Body of pancreas (tissue), 4 donors: ENCODE data around the gene THSD7B.

Experiments
- CTCF ChIP-seq, 7 experiments: fragments of 450-650 bp in 4 of 7; fragments of 200-600 bp in 3 of 7; sonication (generic) in 3 of 7; IDR thresholded peaks; one replicate each; pipeline ENCODE4 v1.5.1; 2016 to 2019; ENCODE audit warnings: antibody characterized with exemption in 7 of 7
- POLR2A ChIP-seq, 3 donors: fragments of 450-650 bp; IDR thresholded peaks; one replicate each; pipeline ENCODE4 v1.6.1; 2016; ENCODE audit warnings: antibody characterized with exemption in 3 of 3, mild to moderate bottlenecking in 2 of 3

GRCh38 chr2:137133225-137133624 is 367.9 kb downstream of the THSD7B start:
- no peak for TF ChIP-seq CTCF (IDR thresholded peaks at IDR 0.05)
- TF ChIP-seq POLR2A (IDR thresholded peaks at IDR 0.05) = no peak
